Measurements from ENCODE around the gene EDNRA.

Gene EDNRA

GRCh38 chr4:147510962-147511668, 30.2 kb downstream of the EDNRA start:
- in situ Hi-C loops (cut with MboI; ENCODE audit: low pct_unique_long_range_greater_than_20kb, low sequenced_read_pairs, unreplicated experiment): loop anchor here (10.0 kb wide), 1 partner anchor 354 kb away; no protein-coding TSS in a partner anchor

DNA sequence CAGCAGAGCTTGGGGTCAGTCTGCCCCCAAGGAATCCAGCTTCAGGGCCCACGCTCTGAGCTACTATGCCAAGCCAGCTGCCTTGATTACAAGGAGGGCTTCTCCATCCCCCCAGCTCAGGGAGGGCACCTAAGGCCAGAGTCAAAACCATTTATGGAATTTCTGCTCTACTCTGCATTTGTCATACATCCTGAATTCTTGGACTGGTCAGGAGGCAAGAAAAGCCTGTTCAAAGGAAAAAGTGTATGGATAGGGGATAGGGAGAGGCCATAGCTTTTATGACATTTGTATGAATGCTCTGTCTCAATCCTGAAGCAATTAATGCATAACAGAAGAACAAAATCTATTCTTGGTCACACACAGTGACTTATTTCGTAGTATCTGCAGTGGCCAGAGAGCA, 32.2 kb downstream of the EDNRA start:
- no peak for DNase-seq (ENCODE audit: low spot score)
- in situ Hi-C loops (cut with MboI; ENCODE audit: low pct_unique_long_range_greater_than_20kb, low sequenced_read_pairs, unreplicated experiment): loop anchor here (10.0 kb wide), 1 partner anchor 352 kb away; no protein-coding TSS in a partner anchor
- no peak for TF ChIP-seq CTCF (IDR thresholded peaks at IDR 0.05; ENCODE audit: extremely low read depth, insufficient read depth, missing control alignments)

More at GRCh38 chr4:147510962-147511668, 30.2 kb downstream of the EDNRA start:
- no peak for DNase-seq (ENCODE audit: low spot score)
- TF ChIP-seq CTCF (IDR thresholded peaks at IDR 0.05; ENCODE audit: extremely low read depth, insufficient read depth, missing control alignments): no peak

DNA sequence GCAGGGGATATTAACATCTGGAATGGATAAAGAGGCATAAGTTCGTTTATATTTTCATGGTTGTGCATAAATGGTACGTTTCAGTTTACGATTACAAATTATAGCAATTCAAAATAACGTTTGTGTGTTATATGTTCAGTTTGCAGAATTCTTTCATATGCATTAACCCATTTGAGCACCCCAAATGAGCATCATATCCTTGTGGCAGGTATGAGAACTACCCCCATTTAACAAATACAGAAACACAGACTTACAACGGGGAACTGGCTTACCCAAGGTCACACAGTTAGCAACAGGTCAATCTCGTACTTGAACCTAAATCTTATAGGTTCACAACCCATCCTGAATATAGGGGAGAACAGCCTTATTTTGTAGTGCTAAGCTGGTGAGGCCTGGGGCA, 33.1 kb downstream of the EDNRA start:
- no peak for TF ChIP-seq CTCF (IDR thresholded peaks at IDR 0.05; ENCODE audit: extremely low read depth, insufficient read depth, missing control alignments)
- in situ Hi-C loops (cut with MboI; ENCODE audit: low pct_unique_long_range_greater_than_20kb, low sequenced_read_pairs, unreplicated experiment): loop anchor here (10.0 kb wide), 1 partner anchor 351 kb away; no protein-coding TSS in a partner anchor
- DNase-seq (ENCODE audit: low spot score): no peak

DNA sequence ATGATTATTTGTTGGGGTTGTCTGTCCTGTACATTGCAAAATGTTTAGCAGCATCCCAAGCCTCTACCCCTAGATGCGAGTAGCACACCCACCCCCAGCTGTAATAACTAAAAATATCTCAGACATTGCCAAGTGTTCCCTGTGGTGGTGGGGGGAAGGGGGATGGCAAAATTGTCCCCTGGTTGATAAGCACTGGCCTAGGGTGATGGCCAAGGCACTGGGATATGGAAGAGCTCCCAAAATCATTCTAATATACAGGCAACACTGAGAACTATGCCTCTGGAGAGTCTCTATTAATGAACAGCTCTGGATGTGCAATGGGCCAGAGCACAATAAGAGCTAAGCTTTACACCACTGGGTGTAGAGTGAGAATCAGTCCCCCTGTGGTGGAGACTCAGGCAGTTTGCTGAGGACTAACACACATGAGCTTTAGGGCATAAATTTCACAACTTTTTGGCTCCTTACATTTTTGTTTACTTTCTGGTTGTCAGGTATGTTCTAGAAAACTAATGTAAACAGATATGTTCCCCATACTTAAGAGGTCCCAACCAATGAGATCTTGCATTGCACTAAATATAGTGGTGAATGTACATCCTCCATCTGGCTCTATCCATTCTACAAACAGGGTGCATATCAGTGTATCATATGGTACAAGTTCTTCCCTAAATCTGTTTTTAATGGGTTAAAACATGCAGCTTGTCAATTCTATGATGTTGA, 34.5 kb downstream of the EDNRA start:
- in situ Hi-C loops (cut with MboI; ENCODE audit: low pct_unique_long_range_greater_than_20kb, low sequenced_read_pairs, unreplicated experiment): loop anchor here (10.0 kb wide), 1 partner anchor 349 kb away; no protein-coding TSS in a partner anchor
- no peak for DNase-seq (ENCODE audit: low spot score)
- no peak for TF ChIP-seq CTCF (IDR thresholded peaks at IDR 0.05; ENCODE audit: extremely low read depth, insufficient read depth, missing control alignments)

DNA sequence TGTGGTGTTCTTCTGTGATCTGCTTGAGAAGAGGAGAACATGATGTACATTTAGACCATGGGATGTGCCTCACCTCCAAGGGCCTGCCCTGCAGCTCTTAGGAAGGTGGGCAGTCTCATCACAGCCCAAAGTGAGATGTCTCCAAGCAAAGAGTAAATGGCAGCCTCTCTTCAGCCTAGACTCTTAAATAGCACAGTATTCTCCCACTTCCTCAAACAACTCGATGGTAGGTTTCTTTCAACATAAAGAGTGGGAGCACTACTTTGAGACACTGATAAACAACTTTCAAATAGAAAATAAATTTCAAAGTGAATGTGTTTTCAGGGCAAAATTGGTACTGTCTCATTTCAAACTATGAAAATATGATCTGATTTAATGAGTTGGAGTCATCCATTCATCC, 35.2 kb downstream of the EDNRA start:
- no peak for DNase-seq (ENCODE audit: low spot score)
- in situ Hi-C loops (cut with MboI; ENCODE audit: low pct_unique_long_range_greater_than_20kb, low sequenced_read_pairs, unreplicated experiment): loop anchor here (10.0 kb wide), 1 partner anchor 349 kb away; no protein-coding TSS in a partner anchor
- no peak for TF ChIP-seq CTCF (IDR thresholded peaks at IDR 0.05; ENCODE audit: extremely low read depth, insufficient read depth, missing control alignments)

GRCh38 chr4:147518086-147518485, 37.2 kb downstream of the EDNRA start:
- in situ Hi-C loops (cut with MboI; ENCODE audit: low pct_unique_long_range_greater_than_20kb, low sequenced_read_pairs, unreplicated experiment): loop anchor here (10.0 kb wide), 1 partner anchor 347 kb away; no protein-coding TSS in a partner anchor
- no peak for TF ChIP-seq CTCF (IDR thresholded peaks at IDR 0.05; ENCODE audit: extremely low read depth, insufficient read depth, missing control alignments)
- no peak for DNase-seq (ENCODE audit: low spot score)
